Calu3 (cell line): ENCODE data around the gene FRY. TPM values are rescaled to one million over a fixed set of nuclear protein-coding genes. Genes with fewer than 3 reads are reported as not detected.

Source experiments
- BruUV-seq: library from RNA; stranded (reverse); fragments of 400-500 nt; replicated peaks from 2 replicates; lab custom pipeline; 2021; lab: Mats Ljungman, UMichigan
- CTCF ChIA-PET: fragments of 300-600 bp; sonication (Branson Sonifier 250); formaldehyde crosslinking; loops from one replicate; lab custom pipeline; 2022; ENCODE audit warnings: antibody characterized with exemption; lab: Charles Lee
- DNase-seq: peaks from one replicate; pipeline ENCODE4 v3.0.0; 2022
- H3K27ac Mint-ChIP-seq: one replicate; pipeline ENCODE4 v1.8.0; 2022; ENCODE audit warnings: mixed read lengths; ENCODE audit not compliant: unreplicated experiment
- H3K27me3 Mint-ChIP-seq: one replicate; pipeline ENCODE4 v1.8.0; 2022; ENCODE audit warnings: mixed read lengths; ENCODE audit not compliant: unreplicated experiment
- H3K36me3 Mint-ChIP-seq: one replicate; pipeline ENCODE4 v1.8.0; 2022; ENCODE audit warnings: mild to moderate bottlenecking, moderate library complexity, mixed read lengths; ENCODE audit not compliant: insufficient read depth, unreplicated experiment
- H3K4me1 Mint-ChIP-seq: one replicate; pipeline ENCODE4 v1.8.0; 2022; ENCODE audit warnings: mild to moderate bottlenecking, low read depth, mixed read lengths; ENCODE audit not compliant: unreplicated experiment
- H3K4me3 Mint-ChIP-seq: one replicate; pipeline ENCODE4 v1.8.0; 2022; ENCODE audit warnings: mild to moderate bottlenecking, low read depth, moderate library complexity, mixed read lengths; ENCODE audit not compliant: unreplicated experiment
- H3K9me3 Mint-ChIP-seq: one replicate; pipeline ENCODE4 v1.8.0; 2022; ENCODE audit warnings: low read depth, mixed read lengths; ENCODE audit not compliant: unreplicated experiment
- intact Hi-C: fragments of 100-400 bp; cut with micrococcal nuclease; formaldehyde crosslinking; loops from one replicate; pipeline ENCODE4 v1.10.0; 2022; ENCODE audit not compliant: unreplicated experiment
- total RNA-seq: library from RNA; stranded (reverse); gene quantifications from 2 replicates; pipeline ENCODE4 v1.2.3, GENCODE V29; 2022
- TF ChIP-seq, protein P1 (sequence below): fragments of 200-600 bp; IDR thresholded peaks from one replicate; pipeline ENCODE4 v1.8.0; 2022; ENCODE audit warnings: antibody characterized with exemption; ENCODE audit not compliant: unreplicated experiment

Gene FRY
- total RNA-seq, 1 experiment from 2014 or later: 6.2 TPM

DNA sequence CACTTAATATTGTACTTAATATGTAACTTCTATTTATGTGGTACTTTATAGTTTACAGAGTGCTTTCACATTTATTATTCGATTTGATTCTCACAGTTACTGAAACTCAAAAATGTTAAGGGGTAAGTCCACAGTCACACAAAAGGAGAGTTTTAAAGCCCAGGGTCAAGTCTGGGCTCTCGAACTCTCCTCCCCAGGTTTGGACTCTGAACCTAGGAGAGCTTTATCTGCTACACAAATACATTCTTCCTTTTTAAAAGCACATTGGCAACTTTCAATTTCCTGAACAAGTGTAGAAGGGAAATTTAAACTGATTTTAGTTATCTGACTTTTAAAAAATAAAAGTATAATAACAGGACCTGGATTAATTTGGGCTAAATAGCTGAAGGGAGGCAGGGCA lies 144.4 kb downstream of the FRY start:
- no peak overlapping the region for H3K27ac Mint-ChIP-seq
- no peaks in the 10 kb centered on the region for H3K27me3 Mint-ChIP-seq
- H3K36me3 Mint-ChIP-seq: no peaks in the 10 kb centered on the region
- no TSS peak for BruUV-seq
- DNase-seq: no peak
- no peaks in the 10 kb centered on the region for H3K9me3 Mint-ChIP-seq
- CTCF ChIA-PET: no interaction called here
- no peak overlapping the region for H3K4me3 Mint-ChIP-seq
- TF ChIP-seq, protein P1, sequence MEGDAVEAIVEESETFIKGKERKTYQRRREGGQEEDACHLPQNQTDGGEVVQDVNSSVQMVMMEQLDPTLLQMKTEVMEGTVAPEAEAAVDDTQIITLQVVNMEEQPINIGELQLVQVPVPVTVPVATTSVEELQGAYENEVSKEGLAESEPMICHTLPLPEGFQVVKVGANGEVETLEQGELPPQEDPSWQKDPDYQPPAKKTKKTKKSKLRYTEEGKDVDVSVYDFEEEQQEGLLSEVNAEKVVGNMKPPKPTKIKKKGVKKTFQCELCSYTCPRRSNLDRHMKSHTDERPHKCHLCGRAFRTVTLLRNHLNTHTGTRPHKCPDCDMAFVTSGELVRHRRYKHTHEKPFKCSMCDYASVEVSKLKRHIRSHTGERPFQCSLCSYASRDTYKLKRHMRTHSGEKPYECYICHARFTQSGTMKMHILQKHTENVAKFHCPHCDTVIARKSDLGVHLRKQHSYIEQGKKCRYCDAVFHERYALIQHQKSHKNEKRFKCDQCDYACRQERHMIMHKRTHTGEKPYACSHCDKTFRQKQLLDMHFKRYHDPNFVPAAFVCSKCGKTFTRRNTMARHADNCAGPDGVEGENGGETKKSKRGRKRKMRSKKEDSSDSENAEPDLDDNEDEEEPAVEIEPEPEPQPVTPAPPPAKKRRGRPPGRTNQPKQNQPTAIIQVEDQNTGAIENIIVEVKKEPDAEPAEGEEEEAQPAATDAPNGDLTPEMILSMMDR: no peak
- intact Hi-C loops: no loop called here
- H3K4me1 Mint-ChIP-seq: no peaks in the 10 kb centered on the region

DNA sequence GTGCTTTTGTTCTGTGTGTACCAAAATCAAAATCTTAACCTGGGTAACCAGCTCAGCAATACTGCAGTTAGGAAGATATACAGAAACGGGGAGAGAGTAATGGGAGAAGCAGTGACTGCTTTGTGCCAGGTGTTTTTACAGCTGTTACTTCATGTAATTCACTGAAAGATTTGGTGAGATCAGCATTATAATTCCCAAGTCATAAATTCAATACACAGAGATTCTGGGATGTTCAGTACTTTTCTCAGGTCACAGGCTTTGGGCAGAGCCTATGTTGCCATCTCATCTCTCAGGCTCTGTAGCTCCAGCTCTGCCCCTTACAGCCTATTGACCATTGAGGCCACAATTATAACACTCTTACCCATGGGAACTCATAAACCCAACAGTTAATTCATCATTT lies 145.1 kb downstream of the FRY start:
- H3K27me3 Mint-ChIP-seq: no peaks in the 10 kb centered on the region
- no peak overlapping the region for H3K4me3 Mint-ChIP-seq

DNA sequence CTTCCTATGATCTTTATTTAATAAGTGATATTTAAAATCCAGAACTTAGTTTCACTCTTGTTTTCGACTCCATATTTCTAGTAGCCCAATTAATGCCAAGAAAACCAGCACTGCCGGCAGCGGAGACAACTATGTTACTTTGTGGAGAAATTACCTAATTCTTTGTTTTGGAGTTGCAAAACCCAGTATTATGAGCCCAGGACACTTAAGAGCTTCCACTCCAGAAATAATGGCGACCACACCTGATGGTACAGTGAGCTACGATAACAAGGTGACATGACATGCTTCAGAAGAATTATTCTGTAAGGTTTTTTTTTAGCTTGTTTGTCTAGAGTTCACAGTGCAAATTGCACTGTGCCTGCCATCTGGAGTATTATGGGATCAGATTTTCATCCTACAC lies 147.2 kb downstream of the FRY start:
- TF ChIP-seq, protein P1: no peak
- intact Hi-C loops: no loop called here
- BruUV-seq: no TSS peak
- no peak overlapping the region for H3K4me3 Mint-ChIP-seq
- DNase-seq: no peak
- no peaks in the 10 kb centered on the region for H3K36me3 Mint-ChIP-seq
- H3K4me1 Mint-ChIP-seq: no peaks in the 10 kb centered on the region
- H3K27ac Mint-ChIP-seq: no peak overlapping the region
- H3K9me3 Mint-ChIP-seq: no peaks in the 10 kb centered on the region
- no peaks in the 10 kb centered on the region for H3K27me3 Mint-ChIP-seq
- CTCF ChIA-PET: interaction anchor here (0.6 kb wide), 1 partner anchor 36 kb away, joined by 3 read pairs; no protein-coding TSS in a partner anchor

More for the DNA sequence above, 145.1 kb downstream of the FRY start:
- intact Hi-C loops: no loop called here
- Mint-ChIP-seq H3K9me3 (no peaks in the 10 kb centered on the region), H3K36me3 (no peaks in the 10 kb centered on the region), H3K27ac (no peak overlapping the region), H3K4me1 (no peaks in the 10 kb centered on the region)
- TF ChIP-seq, protein P1: no peak
- CTCF ChIA-PET: interaction anchor here (0.6 kb wide), 1 partner anchor 12 kb away, joined by 3 read pairs; no protein-coding TSS in a partner anchor
- no TSS peak for BruUV-seq
- no peak for DNase-seq

DNA sequence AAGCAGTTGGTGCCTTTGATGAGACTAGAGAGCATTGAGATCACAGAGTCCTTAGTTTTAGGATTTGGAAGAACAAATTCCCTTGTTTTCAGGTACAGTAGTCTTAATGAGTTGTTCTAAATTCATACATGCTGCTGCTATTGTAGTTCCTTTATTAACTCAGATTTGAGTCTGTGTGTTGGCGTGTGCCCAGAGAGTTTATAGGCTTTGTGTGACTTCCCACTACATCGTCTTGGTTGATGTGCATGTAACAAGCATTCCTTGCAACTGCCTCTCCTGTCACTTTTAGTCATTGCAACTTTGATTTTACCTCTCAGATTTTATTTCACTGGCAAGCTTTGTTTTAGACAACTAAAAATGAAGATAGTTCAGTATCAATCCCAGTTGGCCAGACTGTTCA lies 148.1 kb downstream of the FRY start:
- no peak for DNase-seq
- Mint-ChIP-seq H3K9me3 (no peaks in the 10 kb centered on the region), H3K36me3 (no peaks in the 10 kb centered on the region), H3K4me1 (no peaks in the 10 kb centered on the region), H3K4me3 (no peak overlapping the region), H3K27me3 (no peaks in the 10 kb centered on the region), H3K27ac (no peak overlapping the region)
- TF ChIP-seq, protein P1: no peak
- intact Hi-C loops: no loop called here
- CTCF ChIA-PET: no interaction called here
- no TSS peak for BruUV-seq
